H1 (cell line): ENCODE data around the gene SLC35E1. TPM values are rescaled to one million over a fixed set of nuclear protein-coding genes. Genes with fewer than 3 reads are reported as not detected.

ENCODE experiments used
- CTCF ChIA-PET: fragments of 300-600 bp; sonication (Branson Sonifier 250); formaldehyde crosslinking; loops from one replicate; lab custom pipeline; 2021; ENCODE audit not compliant: partially characterized antibody; lab: Charles Lee
- POLR2A ChIA-PET: fragments of 300-600 bp; sonication (Branson Sonifier 250); formaldehyde crosslinking; loops from one replicate; lab custom pipeline; 2021; ENCODE audit warnings: inconsistent platforms; ENCODE audit not compliant: partially characterized antibody; lab: Charles Lee
- DNase-seq, 2 experiments: peaks; one replicate each; pipeline versions ENCODE4 v3.0.0 to v3.0.0-alpha.2; 2010 to 2022; ENCODE audit warnings: low spot score in 2 of 2, low read depth in 1 of 2, mixed read lengths in 1 of 2
- FAIRE-seq: peaks from 2 replicates; lab custom pipeline; 2011; peaks lifted over from hg19 to GRCh38; lab: Jason Lieb, UNC
- H2AFZ ChIP-seq: 2 replicates; pipeline ENCODE4 v1.8.1; 2012; ENCODE audit warnings: low read length, inconsistent platforms
- H2AK5ac ChIP-seq: 2 replicates; pipeline ENCODE4 v1.6.1; 2013; ENCODE audit warnings: low read depth, low read length
- H2BK120ac ChIP-seq: replicated peaks from 2 replicates; pipeline ENCODE3; 2013; ENCODE audit warnings: low read depth, low read length, inconsistent platforms
- H2BK12ac ChIP-seq: 2 replicates; pipeline ENCODE4 v1.6.1; 2013; ENCODE audit warnings: low read depth, low read length
- H2BK15ac ChIP-seq: 2 replicates; pipeline ENCODE4 v1.6.1; 2013; ENCODE audit warnings: low read length
- H2BK20ac ChIP-seq: 2 replicates; pipeline ENCODE4 v1.6.1; 2013; ENCODE audit warnings: low read length
- H2BK5ac ChIP-seq: 2 replicates; pipeline ENCODE4 v1.6.1; 2013; ENCODE audit warnings: low read depth, low read length
- H3K14ac ChIP-seq: 2 replicates; pipeline ENCODE4 v1.6.1; 2013; ENCODE audit warnings: inconsistent platforms; ENCODE audit not compliant: insufficient read length
- H3K18ac ChIP-seq: 2 replicates; pipeline ENCODE4 v1.6.1; 2013; ENCODE audit warnings: low read length; ENCODE audit errors: extremely low read depth
- H3K23ac ChIP-seq: 2 replicates; pipeline ENCODE4 v1.6.1; 2013; ENCODE audit warnings: inconsistent platforms; ENCODE audit not compliant: insufficient read length
- H3K23me2 ChIP-seq: 2 replicates; pipeline ENCODE4 v1.6.1; 2013; ENCODE audit warnings: low read depth, low read length
- H3K27ac ChIP-seq: 2 replicates; pipeline ENCODE4 v1.6.1; 2011; ENCODE audit warnings: low read depth, low read length, inconsistent platforms
- H3K27me3 ChIP-seq, 4 experiments: replicated peaks in 1 of 4; 1 replicate in 1 of 4; 2 replicates in 3 of 4; pipeline versions ENCODE4 v1.6.1 to v1.8.1; 2011 to 2013; ENCODE audit warnings: low read length in 3 of 4, mild to moderate bottlenecking in 3 of 4, inconsistent platforms in 2 of 4, mixed read lengths in 2 of 4, moderate library complexity in 1 of 4; ENCODE audit not compliant: control insufficient read depth in 3 of 4, insufficient read depth in 3 of 4; ENCODE audit errors: extremely low read depth in 1 of 4
- H3K36me3 ChIP-seq, 4 experiments: 2 replicates each; pipeline versions ENCODE4 v1.6.1 to v1.8.1; 2011 to 2013; ENCODE audit warnings: mild to moderate bottlenecking in 4 of 4, low read length in 3 of 4, moderate library complexity in 2 of 4, control low read depth in 1 of 4, inconsistent platforms in 1 of 4; ENCODE audit not compliant: insufficient read depth in 4 of 4, control insufficient read depth in 2 of 4
- H3K4ac ChIP-seq: replicated peaks from 2 replicates; pipeline ENCODE3; 2013; ENCODE audit warnings: low read length, low read depth, mixed read lengths, inconsistent platforms; ENCODE audit not compliant: insufficient read length
- H3K4me1 ChIP-seq, 4 experiments: replicated peaks in 1 of 4; 1 replicate in 1 of 4; 2 replicates in 3 of 4; pipeline versions ENCODE4 v1.6.1 to v1.8.1; 2011 to 2013; ENCODE audit warnings: low read length in 3 of 4, inconsistent platforms in 2 of 4, mixed read lengths in 1 of 4; ENCODE audit not compliant: insufficient read depth in 4 of 4, control insufficient read depth in 3 of 4
- H3K4me2 ChIP-seq, 2 experiments: 2 replicates each; pipeline versions ENCODE4 v1.6.1 to v1.8.1; 2011 to 2013; ENCODE audit warnings: low read depth in 2 of 2, low read length in 2 of 2, control low read depth in 1 of 2, inconsistent platforms in 1 of 2, mild to moderate bottlenecking in 1 of 2; ENCODE audit not compliant: insufficient read depth in 1 of 2
- H3K4me3 ChIP-seq, 4 experiments: fragments of 200-600, 300-600 bp in 1 of 4; sonication (generic), shearing (Covaris generic), sonication (Bioruptor Twin) in 1 of 4; 2 replicates each; pipeline versions ENCODE4 v1.5.1 to v1.8.1; 2011 to 2016; ENCODE audit warnings: low read length in 4 of 4, low read depth in 3 of 4, control low read depth in 2 of 4, inconsistent platforms in 2 of 4, mild to moderate bottlenecking in 2 of 4, mixed read lengths in 1 of 4, moderate library complexity in 1 of 4; ENCODE audit not compliant: insufficient read depth in 2 of 4; ENCODE audit errors: extremely low read depth in 1 of 4
- H3K56ac ChIP-seq: replicated peaks from 2 replicates; pipeline ENCODE3; 2013; ENCODE audit warnings: low read depth, mild to moderate bottlenecking, mixed read lengths, low read length, inconsistent platforms; ENCODE audit not compliant: insufficient read length
- H3K79me1 ChIP-seq: 2 replicates; pipeline ENCODE4 v1.6.1; 2013; ENCODE audit warnings: low read depth, low read length, control low read depth
- H3K79me2 ChIP-seq, 2 experiments: 2 replicates each; pipeline versions ENCODE4 v1.6.1 to v1.8.1; 2012 to 2013; ENCODE audit warnings: low read length in 2 of 2, mild to moderate bottlenecking in 2 of 2, inconsistent platforms in 1 of 2; ENCODE audit not compliant: insufficient read depth in 2 of 2, control insufficient read depth in 1 of 2
- H3K9ac ChIP-seq, 4 experiments: replicated peaks in 1 of 4; 1 replicate in 1 of 4; 2 replicates in 3 of 4; pipeline versions ENCODE4 v1.6.1 to v1.8.1; 2011 to 2013; ENCODE audit warnings: low read depth in 3 of 4, low read length in 3 of 4, control low read depth in 2 of 4, mild to moderate bottlenecking in 2 of 4, moderate library complexity in 2 of 4, inconsistent platforms in 1 of 4; ENCODE audit errors: extremely low read depth in 1 of 4
- H3K9me3 ChIP-seq, 2 experiments: 2 replicates each; pipeline versions ENCODE4 v1.6.1 to v1.8.1; 2012 to 2013; ENCODE audit warnings: mild to moderate bottlenecking in 2 of 2, moderate library complexity in 2 of 2, control low read depth in 1 of 2, inconsistent platforms in 1 of 2, low read depth in 1 of 2, low read length in 1 of 2, mixed read lengths in 1 of 2; ENCODE audit not compliant: insufficient read depth in 2 of 2
- H4K20me1 ChIP-seq, 2 experiments: replicated peaks in 1 of 2; 2 replicates each; pipeline versions ENCODE3 to v1.8.1; 2011 to 2013; ENCODE audit warnings: inconsistent platforms in 2 of 2, low read length in 2 of 2, mild to moderate bottlenecking in 1 of 2; ENCODE audit not compliant: insufficient read depth in 2 of 2, control insufficient read depth in 1 of 2
- H4K5ac ChIP-seq: 2 replicates; pipeline ENCODE4 v1.6.1; 2013; ENCODE audit warnings: low read length, low read depth, mixed read lengths, inconsistent platforms; ENCODE audit not compliant: insufficient read length
- H4K8ac ChIP-seq: 2 replicates; pipeline ENCODE4 v1.8.0; 2013; ENCODE audit warnings: mild to moderate bottlenecking, moderate library complexity, low read length, inconsistent platforms; ENCODE audit not compliant: insufficient read depth; ENCODE audit errors: extremely low read depth
- H4K91ac ChIP-seq: replicated peaks from 2 replicates; pipeline ENCODE3; 2013; ENCODE audit warnings: low read length, mixed read lengths, inconsistent platforms; ENCODE audit not compliant: insufficient read length
- CBX8 ChIP-seq: fragments of 300-800, 300-1000 bp; sonication (generic); IDR thresholded peaks from 2 replicates; pipeline ENCODE4 v1.7.1; 2016; ENCODE audit warnings: low read depth, low read length, borderline replicate concordance
- EGR1 ChIP-seq: IDR thresholded peaks from 2 replicates; pipeline ENCODE4 v1.6.1; 2011; ENCODE audit warnings: low read depth, low read length, borderline replicate concordance
- EP300 ChIP-seq, 2 experiments: IDR thresholded peaks; 1 replicate in 1 of 2; 2 replicates in 1 of 2; pipeline ENCODE4 v1.6.1; 2011 to 2012; ENCODE audit warnings: low read depth in 2 of 2, low read length in 2 of 2, mild to moderate bottlenecking in 2 of 2, borderline replicate concordance in 1 of 2, inconsistent platforms in 1 of 2, moderate library complexity in 1 of 2
- KDM4A ChIP-seq: IDR thresholded peaks from one replicate; pipeline ENCODE4 v1.7.1; 2012; ENCODE audit warnings: low read depth, mild to moderate bottlenecking, moderate library complexity, low read length, inconsistent platforms; ENCODE audit not compliant: severe bottlenecking
- KDM5A ChIP-seq: fragments of 200-600 bp; IDR thresholded peaks from 2 replicates; pipeline ENCODE4 v1.7.1; 2012; ENCODE audit warnings: mild to moderate bottlenecking, low read length, inconsistent platforms, mixed read lengths
- POLR2A ChIP-seq, 2 experiments: IDR thresholded peaks; 1 replicate in 1 of 2; 2 replicates in 1 of 2; pipeline ENCODE4 v1.6.1; 2011; ENCODE audit warnings: low read depth in 2 of 2, low read length in 2 of 2, mild to moderate bottlenecking in 2 of 2; ENCODE audit errors: control extremely low read depth in 1 of 2
- TAF7 ChIP-seq: optimal IDR thresholded peaks from 2 replicates; pipeline ENCODE3; 2011; ENCODE audit warnings: low read depth, mild to moderate bottlenecking, inconsistent platforms, low read length, moderate library complexity, borderline replicate concordance
- TCF12 ChIP-seq: IDR thresholded peaks from 2 replicates; pipeline ENCODE4 v1.6.1; 2011; ENCODE audit warnings: low read depth, mild to moderate bottlenecking, low read length
- USF2 ChIP-seq: IDR thresholded peaks from 2 replicates; pipeline ENCODE4 v1.6.1; 2011; ENCODE audit warnings: low read length, improper control_type of control experiment
- WGBS, 2 experiments: shearing (Covaris generic) in 1 of 2; methylation state at CpG; one replicate each; pipeline versions ENCODE4 v1.1.6 to v1.1.7; 2013 to 2015; ENCODE audit warnings: low lambda C conversion rate in 2 of 2, mixed read lengths in 2 of 2, inconsistent platforms in 1 of 2, low coverage in 1 of 2, missing lambda C conversion rate in 1 of 2; ENCODE audit not compliant: insufficient replicate concordance in 2 of 2, insufficient coverage in 1 of 2, insufficient read length in 1 of 2; ENCODE audit errors: extremely low coverage in 1 of 2, missing lambda C conversion rate in 1 of 2; 5-methylcytosine and 5-hydroxymethylcytosine counted together
- polyA plus RNA-seq, 7 experiments: library from polyadenylated mRNA; depleted of rRNA in 3 of 7; stranded (reverse) in 5 of 7; unstranded in 2 of 7; fragments of >200 nt in 5 of 7; fragments of 200-250 nt in 2 of 7; gene quantifications; 1 replicate in 5 of 7; 2 replicates in 1 of 7; 4 replicates in 1 of 7; pipeline versions ENCODE4 v1.2.1 to v1.2.3, GENCODE V29; 2011 to 2013; ENCODE audit warnings: missing spikeins in 2 of 7, mixed read lengths in 2 of 7
- total RNA-seq: library from RNA; stranded (reverse); fragmentation: NEBNext Ultra II Directional; extraction: Animal tissue kit (Norgen Biotek cat#: 25700); gene quantifications from 2 replicates; pipeline ENCODE4 v1.2.1, GENCODE V29; 2021

Gene SLC35E1
- total and polyA plus RNA-seq, 2 of the 8 experiments (the other 6 are each of a cell fraction or from before 2014, with no cell fraction given), result 26.0 to 31.9 TPM

- peaks cover 13 to 95% of the 10 kb centered on the region in 2 experiments; a peak in 3 of 4 replicates for H3K79me2 ChIP-seq
- no peak overlapping the region for H3K23ac ChIP-seq
- H4K8ac ChIP-seq, result peak overlapping the region; percentile 28; the same call in 1 of the 2 replicates
- TF ChIP-seq POLR2A (IDR thresholded peaks at IDR 0.05; ENCODE audit: control extremely low read depth in 1 of 2, low read depth in 2 of 2, low read length in 2 of 2) (no peak), KDM5A (no peak), KDM4A (no peak), EGR1 (no peak), CBX8 (no peak), EP300 (IDR thresholded peaks at IDR 0.05; ENCODE audit: borderline replicate concordance in 1 of 2, low read depth in 2 of 2, low read length in 2 of 2) (no peak), TAF7 (no peak), TCF12 (no peak), USF2 (no peak)
- H2BK5ac ChIP-seq, result peak overlapping the region; percentile 32; the same call in 1 of the 2 replicates
- H3K18ac ChIP-seq, result no peak overlapping the region
- H2AK5ac ChIP-seq, result peak overlapping the region; percentile 94
- H2BK12ac ChIP-seq, result no peak overlapping the region
- peak overlapping the region; percentile 10 for H4K91ac ChIP-seq
- no peaks in the 10 kb centered on the region for H3K36me3 ChIP-seq
- H3K4me1 ChIP-seq, result peaks cover 6 to 44% (median 26%) of the 10 kb centered on the region in 4 experiments
- no peak overlapping the region for H4K5ac ChIP-seq
- peak overlapping the region; percentile 25 for H3K4ac ChIP-seq
- H3K56ac ChIP-seq, result no peak overlapping the region
- H2BK120ac ChIP-seq, result no peak overlapping the region
- H3K23me2 ChIP-seq, result no peaks in the 10 kb centered on the region
- no peak overlapping the region for H3K9ac ChIP-seq
- H3K4me2 ChIP-seq, result no peak overlapping the region; a peak in 1 of 4 replicates
- H3K79me1 ChIP-seq, result peaks cover 40% of the 10 kb centered on the region
- no peak overlapping the region for H2BK20ac ChIP-seq
- H3K14ac ChIP-seq, result no peak overlapping the region
- DNase-seq (no peak), FAIRE-seq (no peak)
- peaks cover 31 to 43% of the 10 kb centered on the region in 2 experiments for H4K20me1 ChIP-seq
- no peak overlapping the region for H3K4me3 ChIP-seq
- H3K9me3 ChIP-seq, result no peaks in the 10 kb centered on the region
- no peak overlapping the region for H2AFZ ChIP-seq
- CTCF ChIA-PET, result interaction anchor here (0.6 to 1.7 kb wide), 5 partner anchors 12 to 250 kb away, joined by 3 to 6 read pairs (median 3); no protein-coding TSS in a partner anchor
- no peak overlapping the region for H3K27ac ChIP-seq
- POLR2A ChIA-PET, result interaction anchor here (1.8 kb wide), 1 partner anchor 14 kb away, joined by 9 read pairs; the partner anchor contains the start of gene SLC35E1
- H2BK15ac ChIP-seq, result no peak overlapping the region; the same call in 1 of the 2 replicates
- 89% methylated on average over 9 of the region's 9 CpGs; no CpG with 5 or more reads in 1 of the 2 experiments for WGBS, 2 experiments
- H3K27me3 ChIP-seq, result no peaks in the 10 kb centered on the region
Measured at GRCh38 chr19:16586477-16586871, 14.3 kb upstream of the SLC35E1 start.
